GM21825 (cell line): ENCODE results near the gene PRDM12.
"Not testable (repeated sequence)": the region's sequence is repeated elsewhere in the genome, so short reads cannot be mapped to it uniquely, and the experiment has no call there.

ENCODE experiments used
- ATAC-seq: cut with Tn5 transposase; IDR thresholded peaks from one replicate; pipeline ENCODE4 v1.9.1; 2021; ENCODE audit warnings: mild to moderate bottlenecking, moderate library complexity; ENCODE audit not compliant: unreplicated experiment

PRDM12 gene

GRCh38 chr9:130663258-130663976 is 977 bp upstream of the PRDM12 start:
- ATAC-seq: no peak

GRCh38 chr9:130663977-130664250 is 480 bp upstream of the PRDM12 start:
- no peak for ATAC-seq

- ATAC-seq: no peak
Observed at GRCh38 chr9:130665029-130665430, 636 bp downstream of the PRDM12 start.

GRCh38 chr9:130665431-130666392 is 1.3 kb downstream of the PRDM12 start:
- no peak for ATAC-seq

GRCh38 chr9:130666393-130667119 is 2.2 kb downstream of the PRDM12 start:
- ATAC-seq: no peak

- no peak for ATAC-seq
Observed at GRCh38 chr9:130667120-130667435, 2.7 kb downstream of the PRDM12 start.

GRCh38 chr9:130668196-130668595 is 3.8 kb downstream of the PRDM12 start:
- ATAC-seq: no peak

GRCh38 chr9:130668659-130669058 is 4.3 kb downstream of the PRDM12 start:
- ATAC-seq: no peak

GRCh38 chr9:130669965-130670364 is 5.6 kb downstream of the PRDM12 start:
- ATAC-seq: no peak

- ATAC-seq: no peak
Observed at GRCh38 chr9:130670644-130671043, 6.2 kb downstream of the PRDM12 start.

- ATAC-seq: no peak
Observed at GRCh38 chr9:130672466-130672865, 8.1 kb downstream of the PRDM12 start.

GRCh38 chr9:130672933-130673615 is 8.7 kb downstream of the PRDM12 start:
- ATAC-seq: no peak

GRCh38 chr9:130675396-130675795 is 11.0 kb downstream of the PRDM12 start:
- no peak for ATAC-seq

GRCh38 chr9:130677252-130677651 is 12.9 kb downstream of the PRDM12 start:
- no peak for ATAC-seq

- ATAC-seq: peak; percentile 34
Observed at GRCh38 chr9:130680836-130681768, 16.7 kb downstream of the PRDM12 start.

- ATAC-seq: peak; percentile 13
Observed at GRCh38 chr9:130681769-130682420, 17.5 kb downstream of the PRDM12 start.

- no peak for ATAC-seq
Observed at GRCh38 chr9:130682421-130683121, 18.2 kb downstream of the PRDM12 start.

GRCh38 chr9:130685104-130685503 is 20.7 kb downstream of the PRDM12 start:
- no peak for ATAC-seq

- ATAC-seq: not testable (repeated sequence)
Observed at GRCh38 chr9:130685945-130686344, 21.6 kb downstream of the PRDM12 start.
